Stimulated activated CD4-positive, alpha-beta T cell treated with anti-CD3 and anti-CD28 coated beads, Interleukin-1b, Interleukin-23, amount 100 ng/mL, for 4 hours (primary cell): ENCODE measurements around the gene PTER.

ENCODE experiments used
- DNase-seq, 2 donors: peaks; one replicate each; pipeline ENCODE4 v3.0.0-alpha.2; 2020; ENCODE audit warnings: low read depth in 2 of 2

Gene PTER

GRCh38 chr10:16470747-16471146 is 33.9 kb downstream of the PTER start:
- peak in 1 of 2 donors; percentile 3 for DNase-seq

- DNase-seq: no peak
These were observed 36.0 kb downstream of the PTER start for GRCh38 chr10:16472828-16473227.

GRCh38 chr10:16477757-16478156 is 40.9 kb downstream of the PTER start:
- no peak for DNase-seq

DNA sequence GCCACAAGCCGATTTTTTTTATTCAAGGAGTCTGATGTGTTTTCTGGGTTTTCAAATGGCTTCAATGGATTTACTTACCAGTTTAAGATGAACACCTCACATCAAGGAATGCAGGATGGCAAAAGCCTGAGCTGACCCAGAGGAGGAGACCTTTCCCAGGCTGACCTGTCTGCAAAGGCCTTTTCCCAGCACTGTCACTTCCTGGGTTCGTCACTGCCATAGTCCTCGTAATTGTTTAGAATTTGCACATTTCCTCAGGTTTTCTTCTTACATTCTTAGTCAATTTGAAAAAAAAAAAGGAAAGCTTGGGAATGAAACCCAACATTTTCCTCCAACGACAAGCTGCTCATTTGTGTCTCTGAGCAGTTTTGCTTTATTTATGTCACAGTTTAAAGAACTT is 42.0 kb downstream of the PTER start:
- DNase-seq: no peak

GRCh38 chr10:16481052-16481728 is 44.4 kb downstream of the PTER start:
- DNase-seq: no peak

DNA sequence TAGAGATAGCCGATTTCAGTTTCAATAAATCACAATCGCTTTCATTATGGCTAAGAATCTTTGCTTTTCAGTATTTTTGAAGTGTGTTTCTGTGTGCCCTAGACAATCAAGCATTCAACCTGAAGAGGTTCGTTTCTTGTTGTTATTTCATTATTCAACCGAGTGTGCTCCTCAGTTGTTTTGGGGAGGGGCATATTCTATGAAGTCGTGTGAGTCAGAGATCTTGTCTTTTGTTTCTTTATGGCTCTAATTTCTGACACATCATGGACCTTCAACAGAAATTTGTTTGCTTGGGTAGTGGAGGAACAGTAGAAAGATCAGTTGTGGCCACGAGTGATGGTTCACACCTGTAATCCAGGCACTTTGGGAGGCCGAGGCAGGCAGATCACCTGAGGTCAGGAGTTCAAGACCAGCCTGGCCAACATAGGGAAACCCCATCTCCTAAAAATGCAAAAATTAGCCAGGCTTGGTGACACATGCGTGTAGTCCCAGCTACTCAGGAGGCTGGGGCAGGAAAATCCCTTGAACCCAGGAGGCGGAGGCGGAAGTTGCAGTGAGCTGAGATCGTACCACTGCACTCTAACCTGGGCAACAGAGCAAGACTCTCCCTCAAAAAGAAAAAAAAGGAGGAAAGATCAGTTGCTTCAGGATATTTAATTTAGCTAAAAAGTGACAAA is 46.6 kb downstream of the PTER start:
- DNase-seq: no peak

- DNase-seq: no peak
These were observed 53.7 kb downstream of the PTER start for GRCh38 chr10:16490511-16490910.

GRCh38 chr10:16491933-16492332 is 55.1 kb downstream of the PTER start:
- DNase-seq: no peak

DNA sequence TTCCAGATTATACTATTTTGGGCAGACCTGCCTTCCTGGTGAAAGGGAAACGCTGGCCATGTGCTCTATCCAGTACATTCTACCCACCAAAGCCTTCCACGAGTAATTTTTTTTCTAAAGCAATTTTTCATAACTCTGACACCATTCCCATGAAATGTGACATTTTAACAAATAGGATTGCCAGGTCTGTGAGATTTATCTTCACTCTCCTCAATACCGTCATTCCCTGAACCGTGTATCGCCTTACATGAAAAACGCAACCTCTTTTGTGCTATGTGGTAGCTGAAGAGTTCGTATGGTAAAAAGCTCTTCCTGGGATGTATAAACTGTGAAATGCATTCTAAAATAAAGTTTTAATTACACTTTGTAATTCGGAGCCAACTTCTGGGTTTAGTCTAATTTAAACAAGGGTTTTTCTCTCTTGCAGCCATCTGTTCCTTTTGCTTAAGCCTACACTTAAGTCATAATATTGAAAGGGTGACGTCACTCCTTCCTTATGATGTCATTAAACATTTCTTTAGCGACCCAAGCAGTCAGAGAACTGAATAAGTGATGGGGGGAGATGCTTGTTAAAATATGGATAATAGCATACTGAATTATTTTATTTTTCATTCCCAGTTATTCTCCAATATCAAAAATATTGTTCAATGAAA is 57.2 kb downstream of the PTER start:
- DNase-seq: no peak

DNA sequence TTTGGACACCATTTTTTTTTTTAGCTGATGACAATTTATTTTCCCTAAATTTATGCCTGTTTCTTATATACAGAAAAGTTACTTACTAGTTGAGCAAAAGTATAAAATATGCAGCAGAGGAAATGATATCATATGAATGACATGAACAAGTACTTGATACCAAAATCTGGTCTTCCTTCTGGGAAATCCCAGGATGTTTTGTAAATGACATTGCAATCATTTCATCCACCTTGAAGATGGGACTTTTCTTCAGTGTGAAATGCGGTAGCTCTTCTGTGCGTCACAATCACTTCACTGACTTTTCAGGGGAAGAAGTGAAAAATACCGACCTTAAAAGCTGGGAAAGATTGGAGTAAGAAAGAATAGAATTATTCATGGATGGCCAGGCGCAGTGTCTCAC is 61.1 kb downstream of the PTER start:
- DNase-seq: no peak

GRCh38 chr10:16505161-16505560 is 68.4 kb downstream of the PTER start:
- no peak for DNase-seq

- no peak for DNase-seq
These were observed 73.2 kb downstream of the PTER start for GRCh38 chr10:16509996-16510395.

GRCh38 chr10:16510843-16511242 is 74.0 kb downstream of the PTER start:
- DNase-seq: no peak

- DNase-seq: no peak
These were observed 82.0 kb downstream of the PTER start for GRCh38 chr10:16518822-16519221.

DNA sequence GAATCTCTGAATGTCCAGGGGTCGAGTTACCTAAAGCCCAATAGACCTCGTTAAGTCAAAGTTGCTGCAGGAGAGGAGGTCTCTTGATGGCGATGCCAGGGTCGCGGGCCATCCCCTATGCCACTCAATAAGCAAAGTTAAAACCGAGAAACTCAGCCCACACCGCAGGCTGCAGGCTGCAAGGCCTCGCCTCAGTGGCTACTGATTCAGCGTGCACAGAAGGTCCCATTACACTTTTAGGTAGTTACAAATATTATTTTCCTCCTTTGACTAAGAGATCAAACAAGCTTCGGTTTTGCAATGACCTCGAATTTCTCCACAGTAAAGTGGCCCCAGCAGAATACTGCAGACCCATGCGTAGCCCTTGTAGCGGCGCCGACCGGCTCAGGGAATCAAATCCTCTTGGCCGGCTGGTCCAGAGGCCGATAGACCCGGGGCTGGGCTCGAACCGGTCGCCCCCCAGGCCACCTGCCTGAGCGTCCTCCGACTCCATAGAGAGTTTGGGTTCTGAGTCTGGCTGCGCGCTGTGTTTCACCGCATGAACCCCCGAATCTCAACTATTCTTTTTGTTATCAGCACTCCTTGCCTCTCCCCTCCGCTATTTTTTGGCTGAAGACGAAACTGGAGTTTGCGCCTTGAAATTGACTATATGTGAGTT is 82.6 kb downstream of the PTER start:
- no peak for DNase-seq

DNA sequence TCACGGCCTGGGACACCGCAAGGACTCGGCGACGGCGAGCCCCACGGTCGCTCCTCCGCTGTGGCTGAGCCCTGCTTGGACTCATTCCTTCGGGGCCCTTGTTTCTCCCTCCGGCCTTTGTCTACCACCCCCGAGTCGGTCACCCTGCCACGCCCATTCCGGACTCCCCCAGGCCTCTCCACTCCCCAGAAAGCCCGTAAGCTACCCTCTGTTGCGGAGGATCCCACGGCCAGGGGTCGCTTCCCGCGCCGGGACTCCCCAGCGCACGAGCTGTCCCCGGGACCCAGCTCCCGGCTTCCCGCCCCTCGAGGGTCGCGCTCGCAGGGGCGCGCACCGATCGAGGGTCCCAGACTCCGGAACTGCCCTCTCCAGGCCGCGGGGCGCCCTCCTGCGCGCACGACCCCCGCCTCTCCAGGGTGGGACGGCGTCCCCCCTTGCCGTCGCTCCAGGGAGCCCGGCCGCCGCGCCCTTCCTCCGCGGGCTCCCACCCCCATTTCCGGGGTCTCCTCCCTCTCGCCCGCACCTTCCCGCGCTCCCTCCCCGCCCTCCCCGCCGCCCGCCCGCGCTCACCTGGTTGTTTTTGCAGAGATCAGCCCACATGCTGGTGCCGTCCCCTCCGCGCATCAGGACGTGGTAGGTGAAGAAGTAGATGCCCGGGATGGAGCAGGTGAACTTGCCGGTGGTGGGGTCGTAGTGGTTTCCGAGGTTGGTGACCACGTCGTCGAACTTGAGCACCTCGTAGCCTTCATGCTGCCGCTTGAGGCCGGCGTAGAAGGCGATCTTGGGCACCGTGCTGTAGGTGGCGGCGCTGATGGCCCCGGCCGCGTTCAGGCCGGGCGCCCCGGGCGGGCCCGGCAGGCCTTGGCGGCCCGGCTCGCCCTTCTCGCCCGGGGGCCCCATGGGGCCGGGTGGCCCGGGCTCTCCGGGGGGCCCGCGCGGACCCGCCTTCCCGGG is 83.4 kb downstream of the PTER start:
- DNase-seq: peak in 1 of 2 donors; percentile 3

DNA sequence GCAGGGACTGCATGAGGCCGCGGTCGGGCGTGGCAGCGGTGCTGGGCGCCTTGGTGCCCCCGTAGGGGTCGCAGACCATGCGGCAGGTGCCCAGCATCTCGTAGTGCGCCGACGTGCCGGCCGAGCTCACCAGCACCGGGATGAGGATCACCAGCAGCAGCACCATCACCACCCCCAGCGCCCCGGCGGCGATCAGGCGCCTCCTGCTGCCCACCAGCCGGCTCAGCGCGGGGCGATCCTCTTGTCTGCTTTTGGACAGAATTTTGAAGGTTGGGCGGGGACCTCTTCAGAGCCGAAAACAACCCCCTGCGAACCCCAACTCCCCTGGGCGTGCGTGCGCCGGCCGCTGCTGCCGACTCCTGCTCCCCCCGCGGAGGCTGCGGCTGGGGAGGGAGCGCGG is 84.1 kb downstream of the PTER start:
- DNase-seq: peak in 1 of 2 donors; percentile 20

- DNase-seq: peak in 1 of 2 donors; percentile 17
These were observed 84.7 kb downstream of the PTER start, which contains the start of gene C1QL3 for GRCh38 chr10:16521311-16522016. C1QL3 (minus strand) TSS chr10:16521879; CDS start chr10:16521065, 814 bp downstream.

GRCh38 chr10:16527452-16527851 is 90.6 kb downstream of the PTER start:
- no peak for DNase-seq

DNA sequence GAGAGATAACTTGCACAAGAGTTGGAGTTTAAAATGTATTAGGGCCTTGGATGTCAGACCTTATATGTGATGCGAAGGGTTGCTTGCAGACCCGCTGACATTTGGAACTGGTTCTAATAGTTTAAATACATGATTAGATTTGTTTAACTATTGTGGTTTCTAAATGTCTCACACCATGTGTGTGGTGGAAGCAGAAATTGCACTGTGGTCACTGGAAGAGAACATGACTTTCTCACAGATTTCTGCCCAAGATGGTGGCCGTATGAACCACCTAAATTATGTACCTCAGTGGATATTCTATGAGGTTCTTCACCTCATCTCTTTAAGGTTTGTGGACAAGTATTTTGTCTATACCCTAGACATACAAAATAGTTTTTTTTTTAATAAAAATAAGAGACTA is 93.0 kb downstream of the PTER start:
- DNase-seq: no peak

DNA sequence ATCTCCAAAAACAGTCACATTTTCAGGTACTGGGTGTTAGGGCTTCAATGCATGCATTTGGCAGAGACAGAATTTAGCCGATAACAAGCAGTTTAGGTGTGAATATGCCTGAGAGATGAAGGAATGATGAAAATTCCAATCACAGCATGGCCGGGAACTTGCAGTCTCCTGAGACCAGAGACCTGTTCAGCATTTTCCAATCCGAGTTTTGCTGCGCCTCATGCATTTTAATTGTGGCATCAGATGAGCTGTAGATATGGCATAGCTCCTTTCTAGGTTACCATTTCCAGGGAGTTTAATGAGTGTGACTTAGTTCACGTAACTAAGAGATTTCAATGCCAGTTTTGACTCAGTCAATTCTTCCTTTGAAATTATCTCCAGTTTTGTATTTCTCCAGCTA is 99.3 kb downstream of the PTER start:
- DNase-seq: no peak
